H1 (cell line): Measurements from ENCODE around the gene TNRC6C. TPM values are rescaled to one million over a fixed set of nuclear protein-coding genes. Genes with fewer than 3 reads are reported as not detected.

Source experiments
- CTCF ChIA-PET: fragments of 300-600 bp; sonication (Branson Sonifier 250); formaldehyde crosslinking; loops from one replicate; lab custom pipeline; 2021; ENCODE audit not compliant: partially characterized antibody; lab: Charles Lee
- POLR2A ChIA-PET: fragments of 300-600 bp; sonication (Branson Sonifier 250); formaldehyde crosslinking; loops from one replicate; lab custom pipeline; 2021; ENCODE audit warnings: inconsistent platforms; ENCODE audit not compliant: partially characterized antibody; lab: Charles Lee
- DNase-seq, 2 experiments: peaks; one replicate each; pipeline versions ENCODE4 v3.0.0 to v3.0.0-alpha.2; 2010 to 2022; ENCODE audit warnings: low spot score in 2 of 2, low read depth in 1 of 2, mixed read lengths in 1 of 2
- FAIRE-seq: peaks from 2 replicates; lab custom pipeline; 2011; peaks lifted over from hg19 to GRCh38; lab: Jason Lieb, UNC
- H2AFZ ChIP-seq: 2 replicates; pipeline ENCODE4 v1.8.1; 2012; ENCODE audit warnings: low read length, inconsistent platforms
- H2AK5ac ChIP-seq: 2 replicates; pipeline ENCODE4 v1.6.1; 2013; ENCODE audit warnings: low read depth, low read length
- H2BK120ac ChIP-seq: replicated peaks from 2 replicates; pipeline ENCODE3; 2013; ENCODE audit warnings: low read depth, low read length, inconsistent platforms
- H2BK12ac ChIP-seq: 2 replicates; pipeline ENCODE4 v1.6.1; 2013; ENCODE audit warnings: low read depth, low read length
- H2BK15ac ChIP-seq: 2 replicates; pipeline ENCODE4 v1.6.1; 2013; ENCODE audit warnings: low read length
- H2BK20ac ChIP-seq: 2 replicates; pipeline ENCODE4 v1.6.1; 2013; ENCODE audit warnings: low read length
- H2BK5ac ChIP-seq: 2 replicates; pipeline ENCODE4 v1.6.1; 2013; ENCODE audit warnings: low read depth, low read length
- H3K14ac ChIP-seq: 2 replicates; pipeline ENCODE4 v1.6.1; 2013; ENCODE audit warnings: inconsistent platforms; ENCODE audit not compliant: insufficient read length
- H3K18ac ChIP-seq: 2 replicates; pipeline ENCODE4 v1.6.1; 2013; ENCODE audit warnings: low read length; ENCODE audit errors: extremely low read depth
- H3K23ac ChIP-seq: 2 replicates; pipeline ENCODE4 v1.6.1; 2013; ENCODE audit warnings: inconsistent platforms; ENCODE audit not compliant: insufficient read length
- H3K23me2 ChIP-seq: 2 replicates; pipeline ENCODE4 v1.6.1; 2013; ENCODE audit warnings: low read depth, low read length
- H3K27ac ChIP-seq: 2 replicates; pipeline ENCODE4 v1.6.1; 2011; ENCODE audit warnings: low read depth, low read length, inconsistent platforms
- H3K27me3 ChIP-seq, 4 experiments: replicated peaks in 1 of 4; 1 replicate in 1 of 4; 2 replicates in 3 of 4; pipeline versions ENCODE4 v1.6.1 to v1.8.1; 2011 to 2013; ENCODE audit warnings: low read length in 3 of 4, mild to moderate bottlenecking in 3 of 4, inconsistent platforms in 2 of 4, mixed read lengths in 2 of 4, moderate library complexity in 1 of 4; ENCODE audit not compliant: control insufficient read depth in 3 of 4, insufficient read depth in 3 of 4; ENCODE audit errors: extremely low read depth in 1 of 4
- H3K36me3 ChIP-seq, 4 experiments: 2 replicates each; pipeline versions ENCODE4 v1.6.1 to v1.8.1; 2011 to 2013; ENCODE audit warnings: mild to moderate bottlenecking in 4 of 4, low read length in 3 of 4, moderate library complexity in 2 of 4, control low read depth in 1 of 4, inconsistent platforms in 1 of 4; ENCODE audit not compliant: insufficient read depth in 4 of 4, control insufficient read depth in 2 of 4
- H3K4ac ChIP-seq: replicated peaks from 2 replicates; pipeline ENCODE3; 2013; ENCODE audit warnings: low read length, low read depth, mixed read lengths, inconsistent platforms; ENCODE audit not compliant: insufficient read length
- H3K4me1 ChIP-seq, 4 experiments: replicated peaks in 1 of 4; 1 replicate in 1 of 4; 2 replicates in 3 of 4; pipeline versions ENCODE4 v1.6.1 to v1.8.1; 2011 to 2013; ENCODE audit warnings: low read length in 3 of 4, inconsistent platforms in 2 of 4, mixed read lengths in 1 of 4; ENCODE audit not compliant: insufficient read depth in 4 of 4, control insufficient read depth in 3 of 4
- H3K4me2 ChIP-seq, 2 experiments: 2 replicates each; pipeline versions ENCODE4 v1.6.1 to v1.8.1; 2011 to 2013; ENCODE audit warnings: low read depth in 2 of 2, low read length in 2 of 2, control low read depth in 1 of 2, inconsistent platforms in 1 of 2, mild to moderate bottlenecking in 1 of 2; ENCODE audit not compliant: insufficient read depth in 1 of 2
- H3K4me3 ChIP-seq, 4 experiments: fragments of 200-600, 300-600 bp in 1 of 4; sonication (generic), shearing (Covaris generic), sonication (Bioruptor Twin) in 1 of 4; 2 replicates each; pipeline versions ENCODE4 v1.5.1 to v1.8.1; 2011 to 2016; ENCODE audit warnings: low read length in 4 of 4, low read depth in 3 of 4, control low read depth in 2 of 4, inconsistent platforms in 2 of 4, mild to moderate bottlenecking in 2 of 4, mixed read lengths in 1 of 4, moderate library complexity in 1 of 4; ENCODE audit not compliant: insufficient read depth in 2 of 4; ENCODE audit errors: extremely low read depth in 1 of 4
- H3K56ac ChIP-seq: replicated peaks from 2 replicates; pipeline ENCODE3; 2013; ENCODE audit warnings: low read depth, mild to moderate bottlenecking, mixed read lengths, low read length, inconsistent platforms; ENCODE audit not compliant: insufficient read length
- H3K79me1 ChIP-seq: 2 replicates; pipeline ENCODE4 v1.6.1; 2013; ENCODE audit warnings: low read depth, low read length, control low read depth
- H3K79me2 ChIP-seq, 2 experiments: 2 replicates each; pipeline versions ENCODE4 v1.6.1 to v1.8.1; 2012 to 2013; ENCODE audit warnings: low read length in 2 of 2, mild to moderate bottlenecking in 2 of 2, inconsistent platforms in 1 of 2; ENCODE audit not compliant: insufficient read depth in 2 of 2, control insufficient read depth in 1 of 2
- H3K9ac ChIP-seq, 4 experiments: replicated peaks in 1 of 4; 1 replicate in 1 of 4; 2 replicates in 3 of 4; pipeline versions ENCODE4 v1.6.1 to v1.8.1; 2011 to 2013; ENCODE audit warnings: low read depth in 3 of 4, low read length in 3 of 4, control low read depth in 2 of 4, mild to moderate bottlenecking in 2 of 4, moderate library complexity in 2 of 4, inconsistent platforms in 1 of 4; ENCODE audit errors: extremely low read depth in 1 of 4
- H3K9me3 ChIP-seq, 2 experiments: 2 replicates each; pipeline versions ENCODE4 v1.6.1 to v1.8.1; 2012 to 2013; ENCODE audit warnings: mild to moderate bottlenecking in 2 of 2, moderate library complexity in 2 of 2, control low read depth in 1 of 2, inconsistent platforms in 1 of 2, low read depth in 1 of 2, low read length in 1 of 2, mixed read lengths in 1 of 2; ENCODE audit not compliant: insufficient read depth in 2 of 2
- H4K20me1 ChIP-seq, 2 experiments: replicated peaks in 1 of 2; 2 replicates each; pipeline versions ENCODE3 to v1.8.1; 2011 to 2013; ENCODE audit warnings: inconsistent platforms in 2 of 2, low read length in 2 of 2, mild to moderate bottlenecking in 1 of 2; ENCODE audit not compliant: insufficient read depth in 2 of 2, control insufficient read depth in 1 of 2
- H4K5ac ChIP-seq: 2 replicates; pipeline ENCODE4 v1.6.1; 2013; ENCODE audit warnings: low read length, low read depth, mixed read lengths, inconsistent platforms; ENCODE audit not compliant: insufficient read length
- H4K8ac ChIP-seq: 2 replicates; pipeline ENCODE4 v1.8.0; 2013; ENCODE audit warnings: mild to moderate bottlenecking, moderate library complexity, low read length, inconsistent platforms; ENCODE audit not compliant: insufficient read depth; ENCODE audit errors: extremely low read depth
- H4K91ac ChIP-seq: replicated peaks from 2 replicates; pipeline ENCODE3; 2013; ENCODE audit warnings: low read length, mixed read lengths, inconsistent platforms; ENCODE audit not compliant: insufficient read length
- CBX5 ChIP-seq: fragments of 300-800, 300-1000 bp; sonication (generic); IDR thresholded peaks from 2 replicates; pipeline ENCODE4 v1.7.1; 2016; ENCODE audit warnings: antibody characterized with exemption, low read length, low read depth
- CBX8 ChIP-seq: fragments of 300-800, 300-1000 bp; sonication (generic); IDR thresholded peaks from 2 replicates; pipeline ENCODE4 v1.7.1; 2016; ENCODE audit warnings: low read depth, low read length, borderline replicate concordance
- CEBPB ChIP-seq: IDR thresholded peaks from 2 replicates; pipeline ENCODE4 v1.6.1; 2012; ENCODE audit warnings: low read depth, low read length
- HDAC6 ChIP-seq: IDR thresholded peaks from one replicate; pipeline ENCODE4 v1.7.1; 2012; ENCODE audit warnings: low read depth, mild to moderate bottlenecking, inconsistent platforms, low read length, moderate library complexity
- KDM5A ChIP-seq: fragments of 200-600 bp; IDR thresholded peaks from 2 replicates; pipeline ENCODE4 v1.7.1; 2012; ENCODE audit warnings: mild to moderate bottlenecking, low read length, inconsistent platforms, mixed read lengths
- SIRT6 ChIP-seq: IDR thresholded peaks from one replicate; pipeline ENCODE4 v1.7.1; 2012; ENCODE audit warnings: low read length, inconsistent platforms
- SP4 ChIP-seq: IDR thresholded peaks from 2 replicates; pipeline ENCODE4 v1.6.1; 2012; ENCODE audit warnings: low read length, inconsistent platforms
- TAF1 ChIP-seq: IDR thresholded peaks from 2 replicates; pipeline ENCODE4 v1.6.1; 2011; ENCODE audit warnings: mild to moderate bottlenecking, low read depth, low read length
- ZNF274 ChIP-seq: IDR thresholded peaks from 2 replicates; pipeline ENCODE4 v1.7.0; 2012; ENCODE audit warnings: low read length, borderline replicate concordance; ENCODE audit errors: extremely low read depth
- WGBS, 2 experiments: shearing (Covaris generic) in 1 of 2; methylation state at CpG; one replicate each; pipeline versions ENCODE4 v1.1.6 to v1.1.7; 2013 to 2015; ENCODE audit warnings: low lambda C conversion rate in 2 of 2, mixed read lengths in 2 of 2, inconsistent platforms in 1 of 2, low coverage in 1 of 2, missing lambda C conversion rate in 1 of 2; ENCODE audit not compliant: insufficient replicate concordance in 2 of 2, insufficient coverage in 1 of 2, insufficient read length in 1 of 2; ENCODE audit errors: extremely low coverage in 1 of 2, missing lambda C conversion rate in 1 of 2; 5-methylcytosine and 5-hydroxymethylcytosine counted together
- polyA plus RNA-seq, 7 experiments: library from polyadenylated mRNA; depleted of rRNA in 3 of 7; stranded (reverse) in 5 of 7; unstranded in 2 of 7; fragments of >200 nt in 5 of 7; fragments of 200-250 nt in 2 of 7; gene quantifications; 1 replicate in 5 of 7; 2 replicates in 1 of 7; 4 replicates in 1 of 7; pipeline versions ENCODE4 v1.2.1 to v1.2.3, GENCODE V29; 2011 to 2013; ENCODE audit warnings: missing spikeins in 2 of 7, mixed read lengths in 2 of 7
- total RNA-seq: library from RNA; stranded (reverse); fragmentation: NEBNext Ultra II Directional; extraction: Animal tissue kit (Norgen Biotek cat#: 25700); gene quantifications from 2 replicates; pipeline ENCODE4 v1.2.1, GENCODE V29; 2021

TNRC6C gene
- total and polyA plus RNA-seq, 2 of the 8 experiments (the other 6 are each of a cell fraction or from before 2014, with no cell fraction given): 2.8 to 28.9 TPM

- DNase-seq: no peak
These were observed 172.1 kb downstream of the TNRC6C start, which contains the start of gene TMC8 for GRCh38 chr17:78130437-78131101. TMC8 (plus strand) TSS chr17:78130771; CDS start chr17:78131589, 818 bp downstream.

More at GRCh38 chr17:78130437-78131101, 172.1 kb downstream of the TNRC6C start, which contains the start of gene TMC8:
- TF ChIP-seq CBX8 (no peak), HDAC6 (no peak), ZNF274 (no peak), SIRT6 (no peak), SP4 (no peak), TAF1 (no peak), KDM5A (no peak), CBX5 (no peak), CEBPB (no peak)
- no peak within 1 kb of the TSS for H3K14ac ChIP-seq
- peaks cover 0 to 26% (median 17%) of the 10 kb centered on the region in 4 experiments; a peak in 5 of 7 replicates for H3K27me3 ChIP-seq
- H3K79me2 ChIP-seq: no peaks in the 10 kb centered on the region
- H3K9ac ChIP-seq: no peak within 1 kb of the TSS; a peak in 1 of 7 replicates
- H4K91ac ChIP-seq: peak within 1 kb of the TSS; percentile 57
- no peaks in the 10 kb centered on the region for H3K79me1 ChIP-seq
- peak within 1 kb of the TSS; percentile 90; the same call in 1 of the 2 replicates for H2BK20ac ChIP-seq
- ChIA-PET CTCF (interaction anchor here (0.6 to 4.2 kb wide), 10 partner anchors 8 to 630 kb away, joined by 3 to 17 read pairs (median 4); no protein-coding TSS in a partner anchor), POLR2A (interaction anchor here (0.6 to 2.0 kb wide), 6 partner anchors 9 to 74 kb away, joined by 3 to 8 read pairs (median 4); partner anchors contain the start of genes AFMID and TK1)
- H3K36me3 ChIP-seq: no peaks in the 10 kb centered on the region
- peaks cover 0 to 31% (median 19%) of the 10 kb centered on the region in 4 experiments; a peak in 6 of 7 replicates for H3K4me1 ChIP-seq
- peak within 1 kb of the TSS in 3 of 4 experiments; percentile 10 to 58 (median 10); a peak in 4 of 8 replicates for H3K4me3 ChIP-seq
- peak within 1 kb of the TSS; percentile 53 to 69 for H3K4me2 ChIP-seq
- peak within 1 kb of the TSS; percentile 71; the same call in 1 of the 2 replicates for H2BK5ac ChIP-seq
- H3K23me2 ChIP-seq: peaks cover 7% of the 10 kb centered on the region
- H2AK5ac ChIP-seq: peak within 1 kb of the TSS; percentile 54; the same call in 1 of the 2 replicates
- H2AFZ ChIP-seq: no peak within 1 kb of the TSS
- peak within 1 kb of the TSS; percentile 73 for H4K8ac ChIP-seq
- peak within 1 kb of the TSS; percentile 72; the same call in 1 of the 2 replicates for H2BK15ac ChIP-seq
- no peaks in the 10 kb centered on the region for H3K9me3 ChIP-seq
- no peak for FAIRE-seq
- peak within 1 kb of the TSS; percentile 24 for H2BK120ac ChIP-seq
- H4K5ac ChIP-seq: no peak within 1 kb of the TSS
- H2BK12ac ChIP-seq: peak within 1 kb of the TSS; percentile 90; the same call in 1 of the 2 replicates
- peak within 1 kb of the TSS; percentile 32 for H3K4ac ChIP-seq
- 82% methylated on average over 10 of the region's 10 CpGs; no CpG with 5 or more reads in 1 of the 2 experiments for WGBS, 2 experiments
- no peak within 1 kb of the TSS for H3K23ac ChIP-seq
- peak within 1 kb of the TSS; percentile 40 for H3K56ac ChIP-seq
- no peak within 1 kb of the TSS for H3K27ac ChIP-seq
- peak within 1 kb of the TSS; percentile 32 for H3K18ac ChIP-seq
- peaks cover 2 to 3% of the 10 kb centered on the region in 2 experiments for H4K20me1 ChIP-seq
